Epithelial cell of umbilical artery (primary cell): Measurements from ENCODE around the gene SNAP47. TPM values are rescaled to one million over a fixed set of nuclear protein-coding genes. Genes with fewer than 3 reads are reported as not detected.

Experiments used
- total RNA-seq: library from RNA; depleted of rRNA; stranded (reverse); fragments of >200 nt; gene quantifications from 2 replicates; pipeline ENCODE4 v1.2.3, GENCODE V29; 2014

SNAP47 gene, protein sequence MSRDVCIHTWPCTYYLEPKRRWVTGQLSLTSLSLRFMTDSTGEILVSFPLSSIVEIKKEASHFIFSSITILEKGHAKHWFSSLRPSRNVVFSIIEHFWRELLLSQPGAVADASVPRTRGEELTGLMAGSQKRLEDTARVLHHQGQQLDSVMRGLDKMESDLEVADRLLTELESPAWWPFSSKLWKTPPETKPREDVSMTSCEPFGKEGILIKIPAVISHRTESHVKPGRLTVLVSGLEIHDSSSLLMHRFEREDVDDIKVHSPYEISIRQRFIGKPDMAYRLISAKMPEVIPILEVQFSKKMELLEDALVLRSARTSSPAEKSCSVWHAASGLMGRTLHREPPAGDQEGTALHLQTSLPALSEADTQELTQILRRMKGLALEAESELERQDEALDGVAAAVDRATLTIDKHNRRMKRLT
- 45.6 and 51.6 TPM in 2 replicates for total RNA-seq

GRCh38 chr1:227734856-227735538 lies at the start of gene SNAP47, which contains the start of gene JMJD4:
SNAP47 (plus strand) TSS chr1:227735435; CDS start chr1:227747737, 12,302 bp downstream.
JMJD4 (minus strand) TSS chr1:227735302; CDS start chr1:227735273, 29 bp downstream.

GRCh38 chr1:227815468-227816409 lies 80.5 kb downstream of the SNAP47 start, which contains the start of gene PRSS38:
PRSS38 (plus strand) TSS chr1:227815675; CDS start chr1:227815717, 42 bp downstream.

Other genes starting within 250 kb of the SNAP47 start
- 11.6 and 11.7 TPM in 2 replicates for gene ZNF678, start 171.9 kb upstream of the SNAP47 start, total RNA-seq
- gene JMJD4, start 133 bp upstream of the SNAP47 start, total RNA-seq, result 33.1 and 33.4 TPM in 2 replicates
- gene PRSS38, start 80.2 kb downstream of the SNAP47 start, total RNA-seq, result not detected in 2 replicates
- 1.3 and 2.1 TPM in 2 replicates for gene WNT9A, start 212.5 kb downstream of the SNAP47 start, total RNA-seq